Measurements from ENCODE around the gene ACSS3.

The ACSS3 gene

DNA sequence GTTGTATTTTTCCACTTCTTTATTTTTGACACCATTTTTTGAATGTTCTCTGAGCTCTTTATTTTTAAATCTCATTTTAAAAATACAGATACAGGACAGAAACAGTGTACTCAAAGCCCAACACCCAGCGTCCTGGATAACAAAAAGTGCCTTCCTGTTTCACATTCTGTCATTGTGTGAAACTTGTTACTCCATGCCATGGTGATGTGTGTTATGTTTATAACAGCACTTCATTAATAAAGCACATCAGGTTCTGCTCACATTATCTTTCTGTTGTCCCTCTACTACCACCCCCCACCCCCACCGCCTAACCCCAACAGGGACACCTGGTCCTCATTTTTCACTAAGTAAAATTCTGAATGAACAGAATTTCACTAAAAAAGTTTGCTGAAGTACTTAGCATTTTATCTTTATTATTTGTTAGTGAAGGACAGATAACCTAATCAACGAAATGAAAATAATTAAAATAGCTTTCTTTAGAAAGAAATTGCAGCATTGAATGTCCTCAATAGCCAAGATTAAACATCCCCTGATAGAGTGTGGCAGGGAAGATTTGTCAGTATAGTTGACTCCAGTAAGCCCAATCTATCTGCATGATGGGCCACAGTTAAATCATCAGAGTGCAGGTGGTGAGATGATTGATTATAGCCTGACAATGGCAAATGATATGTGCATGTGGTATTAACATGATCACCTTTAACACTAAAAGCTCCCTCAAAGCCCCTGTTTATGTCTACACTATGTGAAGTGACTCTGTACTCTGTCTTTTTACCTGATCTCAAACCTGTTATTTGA is 153.9 kb downstream of the ACSS3 start:
- DNase-seq = no peak

DNA sequence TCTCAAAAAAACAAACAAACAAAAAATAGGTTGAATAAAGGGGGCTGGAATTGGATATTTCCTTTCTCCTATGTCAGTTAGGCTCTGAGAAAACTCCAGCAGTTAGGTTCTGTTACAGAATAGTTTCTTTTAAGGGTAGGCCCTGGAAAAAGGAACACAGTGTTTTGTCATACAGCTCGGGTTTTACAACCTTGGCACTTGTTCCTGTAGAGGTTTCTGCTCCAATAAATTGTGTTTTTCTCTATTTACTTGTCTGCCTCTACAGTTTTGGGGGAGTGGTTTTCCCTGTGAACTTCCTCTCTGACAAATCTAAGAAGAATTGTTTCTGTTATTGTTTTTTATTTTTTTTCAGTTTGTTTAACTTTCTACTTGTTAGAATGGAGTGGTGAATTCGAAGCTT is 167.6 kb downstream of the ACSS3 start:
- no peak for DNase-seq

DNA sequence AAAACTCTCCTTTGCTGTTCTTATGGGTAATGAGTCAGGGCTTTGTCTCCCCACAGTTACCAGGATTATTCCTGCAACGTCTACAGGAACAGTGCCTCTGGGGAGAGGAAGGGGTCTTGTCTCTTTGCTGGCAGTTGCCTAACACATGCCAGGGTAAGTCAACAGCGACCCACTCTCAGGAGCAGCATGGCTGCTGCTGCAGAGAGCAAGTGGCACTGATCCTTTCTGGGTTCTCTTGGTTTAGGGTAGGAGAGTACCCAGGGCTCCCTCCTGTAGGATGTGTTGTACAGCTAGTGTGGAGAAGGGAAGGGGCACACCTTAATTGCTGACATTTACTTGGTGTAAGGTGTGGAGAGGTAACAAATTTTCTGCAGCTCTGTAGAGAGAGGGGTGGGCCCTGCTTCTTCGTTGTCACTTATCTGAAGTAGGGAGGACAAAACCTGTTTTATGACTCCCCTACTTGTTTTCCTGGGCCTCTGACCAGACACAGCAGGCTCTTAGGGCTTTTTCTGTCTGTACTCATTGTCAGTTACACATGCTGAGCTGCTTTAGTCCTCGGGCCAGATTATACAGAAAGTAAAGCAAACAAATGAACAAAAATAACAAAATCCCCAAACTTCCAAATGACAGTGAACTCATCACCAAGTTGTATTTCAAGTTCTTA is 168.2 kb downstream of the ACSS3 start:
- DNase-seq = no peak

DNA sequence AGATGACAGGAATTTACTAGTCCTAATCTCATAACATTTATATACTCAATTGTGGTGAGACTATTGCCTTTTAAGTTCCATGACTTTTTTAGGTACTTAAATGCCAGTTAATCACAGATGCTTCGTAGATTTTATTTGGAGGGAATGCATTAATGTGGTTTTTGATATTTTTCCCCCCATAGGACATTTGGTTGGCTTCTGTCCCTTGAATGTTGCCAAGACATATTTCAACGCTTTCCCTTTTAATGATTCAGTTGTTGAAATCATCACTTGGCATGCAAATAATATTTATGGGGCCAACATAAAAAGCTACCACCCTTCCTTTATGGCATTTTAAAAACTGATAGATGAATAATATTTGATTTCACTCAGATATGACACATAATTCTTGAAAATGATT is 172.1 kb downstream of the ACSS3 start:
- no peak for DNase-seq

DNA sequence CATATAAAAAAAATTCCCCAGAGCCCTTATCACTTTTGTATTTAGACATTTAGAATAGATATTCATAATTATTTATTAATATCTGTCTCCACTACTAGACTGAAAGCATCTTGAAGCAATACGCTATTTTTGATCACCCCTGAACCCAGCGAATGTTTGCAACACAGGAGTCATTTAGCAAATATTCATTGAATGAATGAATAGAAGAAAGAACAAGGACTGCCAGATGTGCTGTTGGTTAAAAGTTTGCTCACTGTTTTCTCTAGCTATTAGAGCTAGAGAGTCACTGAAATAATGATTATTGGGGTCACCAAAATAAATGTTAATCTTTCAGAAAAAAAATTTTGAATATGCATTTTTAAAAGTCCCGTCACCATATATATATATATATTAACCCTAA is 174.3 kb downstream of the ACSS3 start:
- no peak for DNase-seq

DNA sequence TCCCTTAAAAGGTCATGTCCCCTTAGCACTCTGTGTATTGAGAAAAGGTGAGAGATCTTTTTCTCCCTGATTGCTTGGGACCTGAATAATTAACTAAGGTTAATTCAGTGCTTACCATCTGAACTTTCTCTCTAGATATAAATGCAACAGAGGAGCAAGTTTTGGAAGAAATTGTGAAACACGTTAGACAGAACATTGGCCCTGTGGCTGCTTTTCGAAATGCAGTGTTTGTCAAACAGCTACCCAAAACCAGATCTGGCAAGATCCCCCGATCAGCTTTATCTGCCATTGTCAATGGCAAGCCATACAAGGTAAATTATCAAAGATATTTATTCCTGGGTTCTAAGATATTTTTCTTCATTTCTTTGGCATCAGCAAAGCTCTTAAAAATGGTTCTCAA is 175.5 kb downstream of the ACSS3 start:
- DNase-seq = no peak

DNA sequence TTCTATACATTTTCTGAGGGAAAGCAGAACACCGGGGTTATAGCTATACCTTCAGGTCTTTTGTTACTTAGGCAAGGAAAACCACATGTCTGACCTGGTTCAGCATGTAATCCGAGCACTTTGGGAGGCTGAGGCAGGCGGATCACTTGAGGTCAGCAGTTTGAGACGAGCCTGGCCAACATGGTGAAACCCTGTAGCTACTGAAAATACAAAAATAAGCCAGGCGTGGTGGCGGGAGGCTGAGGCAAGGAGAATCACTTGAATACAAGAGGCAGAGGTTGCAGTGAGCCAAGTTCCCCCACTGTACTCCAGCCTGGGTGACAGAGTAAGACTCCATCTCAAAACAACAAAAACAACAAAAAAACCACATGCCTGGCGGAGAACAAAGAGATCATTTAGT is 177.6 kb downstream of the ACSS3 start:
- no peak for DNase-seq

DNA sequence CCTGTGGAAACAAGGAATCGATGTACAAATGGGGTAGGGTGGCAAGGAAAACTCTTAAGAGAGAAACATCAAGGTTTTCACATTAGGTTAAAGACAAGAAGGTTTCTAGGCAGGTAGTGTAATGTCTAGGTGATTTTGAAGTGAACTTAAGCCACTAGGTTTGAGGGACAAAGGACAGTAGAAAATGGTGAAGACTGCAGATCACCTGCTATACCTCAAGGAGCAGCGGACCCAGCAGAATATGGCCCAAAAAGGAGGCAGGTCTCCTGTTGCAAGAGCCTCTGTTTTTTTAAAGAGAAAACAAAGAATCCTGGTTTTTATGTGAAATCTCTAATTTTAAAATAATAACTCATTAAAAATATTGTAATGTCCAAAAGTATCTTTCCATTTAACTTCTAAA is 178.1 kb downstream of the ACSS3 start:
- no peak for DNase-seq

DNA sequence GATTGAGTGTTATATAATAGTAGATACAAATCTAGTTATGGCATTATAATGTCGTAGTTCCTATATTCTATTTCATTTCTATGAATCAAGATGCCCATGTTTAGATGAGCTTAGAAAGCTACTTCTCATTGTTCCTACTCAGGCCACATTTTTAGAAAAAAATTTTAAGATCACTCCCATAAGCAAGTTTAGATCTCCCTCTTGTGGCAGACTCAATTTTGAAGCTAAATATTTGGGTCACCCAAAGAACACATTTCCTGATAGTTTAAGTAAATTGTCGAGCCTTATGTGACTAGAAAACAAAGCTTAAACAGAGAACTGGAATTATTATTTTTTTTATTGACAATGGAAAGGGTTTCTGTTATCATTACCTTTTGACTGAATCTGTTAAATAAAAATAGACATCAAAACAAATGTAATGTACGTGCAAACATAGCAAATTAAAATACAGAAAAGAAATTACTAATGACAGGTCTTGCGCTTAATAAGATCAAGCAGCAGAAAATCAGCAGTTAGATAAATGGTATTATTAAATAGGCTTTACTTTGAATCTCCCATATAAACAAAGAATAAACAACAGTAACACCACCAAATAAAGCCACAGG is 180.2 kb downstream of the ACSS3 start:
- no peak for DNase-seq

DNA sequence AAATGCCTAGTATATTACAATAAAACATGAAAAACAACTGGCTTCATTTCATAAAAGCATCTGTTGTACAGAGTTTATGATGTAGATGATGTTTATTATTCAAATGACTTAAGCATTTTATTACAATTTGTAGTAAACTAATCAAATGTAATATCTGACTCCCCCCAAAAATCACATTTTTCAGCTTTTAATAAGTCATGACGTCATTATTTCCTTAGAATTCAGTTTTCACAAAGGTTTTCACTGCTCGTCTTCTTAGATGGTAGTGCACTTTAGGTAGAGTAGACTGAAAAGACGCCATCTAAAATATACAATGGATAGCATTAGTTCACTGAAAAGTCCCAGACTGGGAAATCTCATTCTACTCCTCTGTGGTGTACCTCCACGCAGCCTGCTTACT is 181.5 kb downstream of the ACSS3 start:
- DNase-seq = no peak

DNA sequence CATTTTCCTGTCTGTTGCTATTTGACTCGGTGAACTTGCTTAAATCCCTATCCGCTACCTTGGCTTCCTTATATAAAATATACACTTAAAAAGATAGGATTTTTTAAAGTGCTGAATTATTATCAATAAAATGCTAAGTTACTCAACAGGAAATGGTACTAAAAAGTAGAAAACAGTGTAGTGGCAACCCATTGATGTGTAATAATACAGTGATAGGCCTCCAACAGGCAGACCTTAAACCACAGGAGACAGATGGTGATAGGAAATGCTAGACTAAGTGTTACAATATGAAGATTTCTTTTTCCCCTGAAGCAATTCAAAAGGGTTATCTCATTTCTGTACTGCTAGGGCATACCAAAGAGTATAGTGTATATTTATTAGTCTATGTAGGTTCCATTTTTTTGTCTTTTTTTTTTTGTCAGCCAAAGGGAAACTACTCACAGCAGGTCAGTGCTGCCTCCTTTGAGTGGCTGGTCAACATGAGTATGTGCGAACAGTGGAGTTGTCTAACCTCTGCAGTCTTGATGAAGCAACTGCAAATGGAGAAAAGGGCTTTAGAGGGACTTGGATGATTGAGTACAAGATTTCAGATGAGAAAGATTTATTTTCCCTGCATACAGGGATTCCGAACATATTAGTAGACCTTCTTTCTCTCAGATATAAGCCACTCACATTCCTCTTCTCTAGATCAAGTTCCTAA is 183.8 kb downstream of the ACSS3 start:
- no peak for DNase-seq

DNA sequence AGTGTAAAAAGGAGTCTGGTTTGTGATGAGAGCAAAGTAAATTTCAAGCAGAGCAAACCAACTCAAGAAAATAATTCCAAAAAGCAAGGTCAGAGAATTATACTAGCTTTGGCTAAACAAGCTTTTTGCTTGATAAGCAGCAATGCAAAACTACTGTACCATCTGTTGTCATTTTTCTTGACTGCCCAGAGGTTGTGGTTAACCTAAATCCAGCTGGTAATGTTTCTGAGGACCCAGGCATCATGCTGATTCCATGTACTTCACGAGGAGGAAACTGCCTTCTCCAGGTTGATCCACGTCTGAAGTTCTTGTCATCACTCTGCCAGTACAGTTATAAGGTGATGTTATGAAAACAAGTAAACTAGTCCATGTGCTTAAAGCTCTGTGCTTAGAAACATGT is 185.2 kb downstream of the ACSS3 start:
- DNase-seq = no peak

DNA sequence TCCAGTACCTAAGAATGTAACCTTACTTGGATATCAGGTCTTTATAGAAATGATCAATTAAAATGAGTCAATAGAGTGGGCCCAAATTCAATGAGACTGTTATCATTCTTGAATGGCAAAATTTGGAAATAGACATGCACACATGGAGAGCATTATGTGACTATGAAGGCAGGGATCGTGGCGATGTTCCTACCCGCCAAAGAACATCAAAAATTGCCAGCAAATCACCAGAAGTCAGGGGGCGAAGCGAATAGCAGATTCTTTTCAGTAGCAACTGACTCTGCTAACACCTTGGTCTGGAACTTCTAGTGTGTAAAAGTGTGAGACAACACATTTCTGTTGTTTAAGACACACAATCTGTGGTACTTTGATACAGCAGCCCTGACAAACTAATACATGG is 192.5 kb downstream of the ACSS3 start:
- no peak for DNase-seq

DNA sequence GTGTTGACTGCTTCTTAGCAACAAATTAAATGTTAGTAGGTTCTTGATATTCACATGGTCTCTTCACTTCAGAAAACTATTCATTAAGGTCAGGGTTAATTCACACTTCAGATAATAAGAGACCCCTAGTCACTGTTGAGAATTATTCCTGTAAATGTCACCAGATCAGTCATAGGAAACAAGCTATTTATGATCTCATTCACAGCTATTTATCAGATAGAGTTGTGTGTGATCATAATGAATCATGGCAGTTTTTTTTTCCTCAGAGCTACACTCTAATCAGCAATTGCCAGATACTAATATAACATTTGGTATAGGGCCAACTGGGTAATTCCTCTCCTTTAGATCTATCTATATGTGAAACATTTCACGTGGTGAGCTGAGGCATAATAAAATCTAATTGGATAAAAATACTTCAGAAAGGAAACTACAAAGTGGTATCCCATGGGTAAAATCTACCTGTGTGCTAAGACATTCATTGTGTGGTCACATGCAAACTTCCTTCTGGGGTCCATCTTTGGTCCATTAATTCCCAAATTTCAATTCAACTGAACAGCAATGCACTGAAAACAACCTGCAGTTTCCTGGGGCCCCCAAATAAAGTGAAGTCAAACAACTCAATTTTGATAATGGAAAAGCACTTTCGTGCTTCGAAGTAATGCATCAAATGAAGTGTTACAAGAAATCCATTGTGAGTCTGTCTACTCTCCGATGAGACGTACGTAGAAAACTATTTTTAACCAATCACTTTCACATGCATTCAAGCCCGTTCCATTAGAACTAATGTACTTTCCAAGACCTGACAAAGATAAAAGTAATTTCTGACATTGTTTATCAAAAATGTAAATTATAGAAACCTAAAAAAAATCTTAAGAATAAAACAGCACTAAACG is 197.0 kb downstream of the ACSS3 start:
- no peak for DNase-seq

DNA sequence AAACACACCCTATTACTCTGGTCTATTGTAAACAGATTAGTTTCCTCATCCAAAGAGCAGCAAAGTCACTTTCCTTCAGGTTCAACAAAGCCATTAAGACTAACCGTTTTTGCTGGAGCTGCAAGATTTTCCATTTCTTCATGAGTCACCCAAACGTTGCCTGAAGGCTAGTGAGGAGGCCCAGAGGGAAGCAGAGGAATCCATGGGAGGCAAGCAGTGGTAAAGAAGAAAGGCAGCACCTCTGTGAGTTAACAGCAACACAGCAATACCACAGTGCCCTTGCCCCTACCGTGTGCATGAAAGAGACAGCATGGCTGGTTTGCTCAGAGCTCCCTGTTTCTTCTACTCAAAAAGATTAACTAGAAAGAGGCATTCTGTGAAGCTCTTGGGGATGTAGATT is 206.3 kb downstream of the ACSS3 start:
- no peak for DNase-seq

DNA sequence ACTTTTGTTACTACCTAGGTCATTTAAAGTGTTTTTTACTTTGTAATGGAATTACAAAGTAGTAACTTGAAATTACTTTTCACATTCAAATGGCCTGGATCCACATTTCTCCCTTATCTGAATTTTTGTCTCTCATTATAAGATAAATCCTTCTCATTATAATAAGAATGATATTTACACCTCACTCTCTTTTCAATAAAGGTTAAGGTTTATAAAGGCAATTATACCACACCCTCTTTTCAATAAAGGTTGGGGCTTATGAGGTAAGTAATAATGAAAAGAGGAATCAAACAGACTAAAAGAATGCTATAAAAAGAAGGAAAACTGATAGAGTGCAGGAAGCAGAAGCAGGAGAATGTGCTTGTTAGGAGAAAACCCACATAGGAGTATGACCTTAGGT is 210.8 kb downstream of the ACSS3 start:
- no peak for DNase-seq

DNA sequence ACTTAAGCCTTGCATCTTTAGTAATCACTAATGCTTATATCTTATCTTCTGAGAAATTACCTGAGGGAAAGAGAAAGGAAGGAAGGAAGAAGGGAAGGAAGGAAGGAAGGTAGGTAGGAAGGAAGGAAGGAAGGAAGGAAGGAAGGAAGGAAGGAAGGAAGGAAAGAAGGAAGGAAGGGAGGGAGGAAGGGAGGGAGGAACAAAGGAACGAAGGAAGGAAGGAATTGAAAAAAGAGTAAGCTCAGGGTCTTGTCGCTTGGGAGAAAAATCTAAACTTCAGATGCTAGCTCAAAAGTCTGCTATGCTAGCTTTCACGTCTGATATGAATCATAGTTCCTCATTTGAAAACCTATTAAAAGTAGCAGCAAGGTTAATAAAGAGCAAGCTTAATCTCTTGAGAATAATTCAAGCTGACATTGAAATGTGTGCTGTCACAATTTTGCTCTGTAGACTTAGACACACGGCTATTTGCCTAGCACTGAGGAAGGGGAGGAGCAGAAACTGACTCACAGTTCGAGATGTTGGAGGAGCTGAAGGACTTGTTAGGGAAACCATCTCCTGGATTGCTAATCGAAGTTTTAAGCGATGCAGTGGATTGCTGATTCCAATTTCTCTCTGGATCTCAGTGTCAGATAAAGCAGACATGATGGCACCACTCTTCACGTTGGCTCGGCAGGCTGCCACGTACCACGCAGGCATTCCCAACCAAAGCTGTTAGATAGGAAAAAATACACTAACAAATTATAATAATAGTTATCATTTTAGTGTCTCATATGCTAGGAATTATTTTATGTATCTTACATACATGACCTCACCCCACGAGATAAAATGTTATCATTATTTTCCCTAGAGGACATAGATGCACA is 216.7 kb downstream of the ACSS3 start:
- no peak for DNase-seq

DNA sequence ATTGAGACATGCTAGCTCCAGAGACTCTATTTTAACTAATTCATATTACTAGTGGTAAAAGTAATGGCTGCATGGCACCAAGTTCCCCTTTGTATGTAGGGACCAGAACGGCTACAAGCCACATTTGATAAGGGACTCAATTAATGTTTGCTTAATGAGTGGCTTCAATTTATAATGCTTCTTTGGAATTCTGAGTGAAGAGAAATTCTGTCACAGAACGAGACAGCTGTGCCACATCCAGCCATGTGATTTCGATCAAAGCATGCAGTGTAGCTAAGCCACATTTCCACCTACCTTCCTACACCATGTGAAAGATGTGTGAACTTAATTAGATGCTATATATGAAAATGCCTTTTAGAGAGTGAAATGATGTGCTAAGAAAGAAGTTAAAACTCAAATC is 217.4 kb downstream of the ACSS3 start:
- DNase-seq = no peak

DNA sequence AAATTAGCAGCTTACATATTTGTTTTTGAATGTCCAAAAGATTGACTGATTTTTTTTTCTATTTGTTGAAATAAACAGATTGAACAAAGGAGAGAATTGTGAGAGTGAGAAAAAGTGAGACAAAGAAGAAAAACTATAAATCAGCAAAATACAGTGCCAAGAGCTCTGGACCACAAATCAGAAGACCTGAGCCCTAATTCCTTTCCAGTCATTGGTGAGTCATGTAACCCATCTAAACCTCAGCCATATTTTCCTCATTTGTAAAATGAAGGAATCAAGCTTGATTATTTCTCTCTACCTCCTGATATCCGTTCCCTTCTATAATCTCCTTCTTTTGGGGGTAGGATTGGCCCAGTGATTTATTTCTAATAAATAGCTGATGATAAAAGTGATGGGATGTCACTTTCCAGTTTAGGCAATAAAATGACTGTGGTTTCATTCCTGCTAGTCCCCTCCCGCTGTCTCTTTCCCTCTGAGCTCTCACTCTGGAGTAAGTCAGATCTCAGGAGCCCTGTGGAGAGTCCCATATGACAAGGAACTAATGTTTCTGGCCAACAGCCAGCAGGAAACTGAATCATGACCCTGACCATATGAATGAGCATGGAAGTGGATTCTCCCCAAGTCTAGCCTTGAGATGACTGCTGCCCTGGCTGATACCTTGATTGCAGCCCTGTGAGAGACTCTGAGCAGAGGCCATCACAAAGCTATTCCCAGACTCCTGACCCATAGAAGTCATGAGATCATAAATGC is 218.9 kb downstream of the ACSS3 start:
- no peak for DNase-seq

DNA sequence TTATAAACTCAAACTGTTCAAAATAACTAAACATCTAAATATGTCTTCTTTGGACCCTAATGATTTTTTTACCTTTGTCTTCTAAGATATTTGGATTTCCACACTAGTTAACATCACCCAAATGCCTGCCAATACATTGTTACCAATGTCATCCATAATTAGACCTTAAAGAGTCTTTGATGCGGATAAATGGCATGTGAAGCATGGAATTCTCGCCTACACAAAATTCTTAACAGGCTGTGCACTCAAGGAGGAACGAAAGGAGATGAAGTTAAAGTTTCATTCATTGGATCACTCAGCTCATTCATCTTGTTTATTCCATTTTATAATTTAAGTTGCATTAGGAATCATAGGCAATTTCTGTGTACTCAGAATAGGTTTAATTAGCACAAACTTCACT is 219.7 kb downstream of the ACSS3 start:
- no peak for DNase-seq

DNA sequence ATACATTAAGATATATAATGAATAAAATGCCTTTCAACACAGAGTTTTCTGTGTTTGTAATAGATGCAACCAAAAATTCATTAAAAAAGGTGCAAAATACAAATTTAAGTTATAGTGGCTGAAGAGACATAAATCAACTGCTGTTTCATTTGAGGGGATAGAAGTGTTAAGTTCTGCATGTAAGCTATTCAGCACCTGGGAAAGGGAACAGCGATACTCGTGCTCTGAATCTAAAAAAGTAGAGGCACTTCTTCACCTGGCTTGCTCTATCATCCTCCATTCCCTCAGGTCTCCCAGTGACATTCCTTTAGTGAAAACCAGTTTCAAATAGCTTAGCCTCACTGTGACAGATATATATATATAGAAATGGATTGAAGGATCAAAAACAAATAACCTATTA is 222.6 kb downstream of the ACSS3 start:
- no peak for DNase-seq
